ENCODE measurements around the gene RAB23.
"Not testable (repeated sequence)": the region's sequence is repeated elsewhere in the genome, so short reads cannot be mapped to it uniquely, and the experiment has no call there.

RAB23 gene

GRCh38 chr6:57221936-57222742 is at the start of gene RAB23:
Gene RAB23, minus strand, starts transcription at chr6:57222307. Its CDS starts 11,927 bp downstream, at chr6:57210380.
- peak; percentile 57 for DNase-seq

- DNase-seq = no peak
These were observed 46.2 kb upstream of the RAB23 start for GRCh38 chr6:57268294-57268640.

- no peak for DNase-seq
These were observed 45.6 kb upstream of the RAB23 start for GRCh38 chr6:57267586-57268293.

GRCh38 chr6:57265755-57266221 is 43.7 kb upstream of the RAB23 start:
- DNase-seq = no peak

GRCh38 chr6:57263739-57264138 is 41.6 kb upstream of the RAB23 start:
- no peak for DNase-seq

GRCh38 chr6:57262901-57263694 is 41.0 kb upstream of the RAB23 start:
- DNase-seq = no peak

GRCh38 chr6:57262488-57262887 is 40.4 kb upstream of the RAB23 start:
- DNase-seq = no peak

- no peak for DNase-seq
These were observed 39.8 kb upstream of the RAB23 start for GRCh38 chr6:57261926-57262325.

GRCh38 chr6:57259064-57259463 is 37.0 kb upstream of the RAB23 start:
- no peak for DNase-seq

- DNase-seq = no peak
These were observed 35.9 kb upstream of the RAB23 start for GRCh38 chr6:57257911-57258541.

GRCh38 chr6:57256541-57256940 is 34.4 kb upstream of the RAB23 start:
- no peak for DNase-seq

GRCh38 chr6:57255451-57256169 is 33.5 kb upstream of the RAB23 start:
- DNase-seq = no peak

- no peak for DNase-seq
These were observed 32.1 kb upstream of the RAB23 start for GRCh38 chr6:57254055-57254717.

- no peak for DNase-seq
These were observed 30.9 kb upstream of the RAB23 start for GRCh38 chr6:57252975-57253374.

- DNase-seq = no peak
These were observed 30.0 kb upstream of the RAB23 start for GRCh38 chr6:57252137-57252536.

- no peak for DNase-seq
These were observed 28.2 kb upstream of the RAB23 start for GRCh38 chr6:57250348-57250747.

- no peak for DNase-seq
These were observed 26.3 kb upstream of the RAB23 start for GRCh38 chr6:57248311-57248895.

- no peak for DNase-seq
These were observed 25.5 kb upstream of the RAB23 start for GRCh38 chr6:57247603-57248002.

GRCh38 chr6:57246307-57246706 is 24.2 kb upstream of the RAB23 start:
- DNase-seq = no peak

- DNase-seq = no peak
These were observed 21.8 kb upstream of the RAB23 start for GRCh38 chr6:57243954-57244353.

- not testable (repeated sequence) for DNase-seq
These were observed 21.4 kb upstream of the RAB23 start for GRCh38 chr6:57243526-57243925.
